Mucosa of stomach (tissue), 1 donor: Measurements from ENCODE around the gene GABRB2.

Experiments
- H3K27me3 ChIP-seq: one replicate; pipeline ENCODE4 v1.7.0; 2013; ENCODE audit warnings: mild to moderate bottlenecking, low read length; ENCODE audit not compliant: control insufficient read depth, insufficient read depth
- H3K36me3 ChIP-seq: one replicate; pipeline ENCODE4 v1.7.0; 2013; ENCODE audit warnings: low read length; ENCODE audit not compliant: control insufficient read depth, insufficient read depth
- H3K4me1 ChIP-seq: one replicate; pipeline ENCODE4 v1.7.0; 2013; ENCODE audit warnings: mild to moderate bottlenecking, low read length; ENCODE audit not compliant: control insufficient read depth, insufficient read depth
- H3K4me3 ChIP-seq: one replicate; pipeline ENCODE4 v1.7.0; 2013; ENCODE audit warnings: low read length
- H3K9ac ChIP-seq: one replicate; pipeline ENCODE4 v1.7.0; 2013; ENCODE audit warnings: mild to moderate bottlenecking, low read length, moderate library complexity
- H3K9me3 ChIP-seq: one replicate; pipeline ENCODE4 v1.7.0; 2013; ENCODE audit warnings: mild to moderate bottlenecking, low read length, moderate library complexity; ENCODE audit not compliant: control insufficient read depth
- donor health status: Pancreatic carcinoma.

Gene GABRB2

GRCh38 chr5:161546470-161547301, at the start of gene GABRB2:
Gene GABRB2, minus strand, starts transcription at chr5:161546725. Its CDS starts 82 bp downstream, at chr5:161546643.
- peaks cover 14% of the 10 kb centered on the region for H3K4me1 ChIP-seq
- peak within 1 kb of the TSS; percentile 15 for H3K9ac ChIP-seq
- H3K36me3 ChIP-seq, result no peaks in the 10 kb centered on the region
- H3K4me3 ChIP-seq, result peak within 1 kb of the TSS; percentile 25
- H3K27me3 ChIP-seq, result peaks cover 35% of the 10 kb centered on the region
- H3K9me3 ChIP-seq, result no peaks in the 10 kb centered on the region

GRCh38 chr5:161585798-161586197, 39.3 kb upstream of the GABRB2 start:
- no peaks in the 10 kb centered on the region for H3K36me3 ChIP-seq
- H3K4me1 ChIP-seq, result no peaks in the 10 kb centered on the region
- H3K4me3 ChIP-seq, result no peak overlapping the region
- no peaks in the 10 kb centered on the region for H3K9me3 ChIP-seq
- H3K27me3 ChIP-seq, result no peaks in the 10 kb centered on the region
- no peak overlapping the region for H3K9ac ChIP-seq

- Histone ChIP-seq H3K36me3 (no peaks in the 10 kb centered on the region), H3K27me3 (no peaks in the 10 kb centered on the region), H3K4me3 (no peak overlapping the region), H3K9me3 (no peaks in the 10 kb centered on the region), H3K4me1 (no peaks in the 10 kb centered on the region), H3K9ac (no peak overlapping the region)
These were observed 34.1 kb upstream of the GABRB2 start for GRCh38 chr5:161580621-161581020.

- H3K9me3 ChIP-seq, result no peaks in the 10 kb centered on the region
- H3K36me3 ChIP-seq, result no peaks in the 10 kb centered on the region
- H3K9ac ChIP-seq, result no peak overlapping the region
- no peak overlapping the region for H3K4me3 ChIP-seq
- no peaks in the 10 kb centered on the region for H3K4me1 ChIP-seq
- no peaks in the 10 kb centered on the region for H3K27me3 ChIP-seq
These were observed 26.4 kb upstream of the GABRB2 start for GRCh38 chr5:161572914-161573313.

- Histone ChIP-seq H3K9me3 (no peaks in the 10 kb centered on the region), H3K27me3 (no peaks in the 10 kb centered on the region), H3K4me3 (no peak overlapping the region), H3K9ac (no peak overlapping the region), H3K36me3 (no peaks in the 10 kb centered on the region), H3K4me1 (no peaks in the 10 kb centered on the region)
These were observed 19.6 kb upstream of the GABRB2 start for GRCh38 chr5:161566081-161566480.

GRCh38 chr5:161562446-161562845, 15.9 kb upstream of the GABRB2 start:
- no peaks in the 10 kb centered on the region for H3K27me3 ChIP-seq
- no peaks in the 10 kb centered on the region for H3K36me3 ChIP-seq
- H3K4me3 ChIP-seq, result no peak overlapping the region
- no peaks in the 10 kb centered on the region for H3K4me1 ChIP-seq
- no peaks in the 10 kb centered on the region for H3K9me3 ChIP-seq
- no peak overlapping the region for H3K9ac ChIP-seq

GRCh38 chr5:161549106-161549505, 2.6 kb upstream of the GABRB2 start:
- H3K27me3 ChIP-seq, result peaks cover 35% of the 10 kb centered on the region
- H3K9ac ChIP-seq, result no peak overlapping the region
- H3K36me3 ChIP-seq, result no peaks in the 10 kb centered on the region
- no peaks in the 10 kb centered on the region for H3K9me3 ChIP-seq
- peaks cover 14% of the 10 kb centered on the region for H3K4me1 ChIP-seq
- H3K4me3 ChIP-seq, result no peak overlapping the region

- peaks cover 14% of the 10 kb centered on the region for H3K4me1 ChIP-seq
- H3K9me3 ChIP-seq, result no peaks in the 10 kb centered on the region
- H3K4me3 ChIP-seq, result peak overlapping the region; percentile 25
- peaks cover 35% of the 10 kb centered on the region for H3K27me3 ChIP-seq
- H3K36me3 ChIP-seq, result no peaks in the 10 kb centered on the region
- H3K9ac ChIP-seq, result no peak overlapping the region
These were observed 2.1 kb upstream of the GABRB2 start for GRCh38 chr5:161548487-161549094.

- Histone ChIP-seq H3K4me1 (peaks cover 14% of the 10 kb centered on the region), H3K36me3 (no peaks in the 10 kb centered on the region), H3K4me3 (peak overlapping the region; percentile 25), H3K27me3 (peaks cover 35% of the 10 kb centered on the region), H3K9me3 (no peaks in the 10 kb centered on the region), H3K9ac (no peak overlapping the region)
These were observed 1.4 kb upstream of the GABRB2 start for GRCh38 chr5:161547738-161548486.

- H3K36me3 ChIP-seq, result no peaks in the 10 kb centered on the region
- H3K9me3 ChIP-seq, result no peaks in the 10 kb centered on the region
- H3K27me3 ChIP-seq, result peaks cover 35% of the 10 kb centered on the region
- no peak overlapping the region for H3K9ac ChIP-seq
- H3K4me3 ChIP-seq, result peak overlapping the region; percentile 25
- peaks cover 14% of the 10 kb centered on the region for H3K4me1 ChIP-seq
These were observed 847 bp upstream of the GABRB2 start for GRCh38 chr5:161547406-161547737.

GRCh38 chr5:161546095-161546469, 443 bp downstream of the GABRB2 start:
- Histone ChIP-seq H3K9me3 (no peaks in the 10 kb centered on the region), H3K4me1 (peaks cover 14% of the 10 kb centered on the region), H3K9ac (peak overlapping the region; percentile 15), H3K4me3 (no peak overlapping the region), H3K27me3 (peaks cover 35% of the 10 kb centered on the region), H3K36me3 (no peaks in the 10 kb centered on the region)
